ENCODE data around the gene INSRR. TPM values are rescaled to one million over a fixed set of nuclear protein-coding genes. Genes with fewer than 3 reads are reported as not detected.

INSRR gene
- total RNA-seq, 2 donors from 2014 or later = under 0.01 TPM; not detected in 1

- Histone ChIP-seq H3K4me1 (no peaks in the 10 kb centered on the region), H3K36me3 (replicated peaks in 1 of 2; ENCODE audit: insufficient read depth in 1 of 2, low read depth in 2 of 2) (no peaks in the 10 kb centered on the region), H3K4me3 (no peak overlapping the region), H3K27ac (no peak overlapping the region), H3K27me3 (no peaks in the 10 kb centered on the region), H3K9me3 (no peaks in the 10 kb centered on the region)
- WGBS, 2 donors = 43 to 56% methylated on average over 3 to 12 of the region's 12 CpGs
- DNase-seq (no peak), ATAC-seq (no peak)
- intact Hi-C loops (cut with DNase I) = no loop called here
- TF ChIP-seq CTCF (IDR thresholded peaks at IDR 0.05) (no peak), POLR2A (IDR thresholded peaks at IDR 0.05) (no peak)
Measured at GRCh38 chr1:156866249-156866909, 7.5 kb upstream of the INSRR start.

GRCh38 chr1:156865865-156866248 is 6.9 kb upstream of the INSRR start:
- intact Hi-C loops (cut with DNase I) = no loop called here

GRCh38 chr1:156865258-156865657 is 6.3 kb upstream of the INSRR start:
- TF ChIP-seq POLR2A (IDR thresholded peaks at IDR 0.05) (no peak), CTCF (IDR thresholded peaks at IDR 0.05) (no peak)
- peaks cover 11% of the 10 kb centered on the region for H3K4me1 ChIP-seq
- no peak for ATAC-seq
- WGBS, 2 donors = 67 to 74% methylated on average over 9 of the region's 9 CpGs
- DNase-seq = no peak
- intact Hi-C loops (cut with DNase I) = no loop called here
- no peak overlapping the region for H3K27ac ChIP-seq
- no peaks in the 10 kb centered on the region for H3K27me3 ChIP-seq
- H3K36me3 ChIP-seq (replicated peaks in 1 of 2; ENCODE audit: insufficient read depth in 1 of 2, low read depth in 2 of 2) = no peaks in the 10 kb centered on the region
- no peaks in the 10 kb centered on the region for H3K9me3 ChIP-seq
- H3K4me3 ChIP-seq = no peak overlapping the region

More at GRCh38 chr1:156865865-156866248, 6.9 kb upstream of the INSRR start:
- Histone ChIP-seq H3K27ac (no peak overlapping the region), H3K27me3 (no peaks in the 10 kb centered on the region), H3K4me1 (peaks cover 5% of the 10 kb centered on the region), H3K36me3 (replicated peaks in 1 of 2; ENCODE audit: insufficient read depth in 1 of 2, low read depth in 2 of 2) (no peaks in the 10 kb centered on the region), H3K9me3 (no peaks in the 10 kb centered on the region), H3K4me3 (no peak overlapping the region)
- DNase-seq (no peak), ATAC-seq (no peak)
- TF ChIP-seq CTCF (IDR thresholded peaks at IDR 0.05) = no peak
- TF ChIP-seq POLR2A (IDR thresholded peaks at IDR 0.05) = no peak
- 67 to 70% methylated on average over 4 of the region's 4 CpGs for WGBS, 2 donors

- Histone ChIP-seq H3K4me3 (no peak overlapping the region), H3K36me3 (replicated peaks in 1 of 2; ENCODE audit: insufficient read depth in 1 of 2, low read depth in 2 of 2) (no peaks in the 10 kb centered on the region), H3K4me1 (peaks cover 16% of the 10 kb centered on the region), H3K27ac (no peak overlapping the region), H3K9me3 (no peaks in the 10 kb centered on the region), H3K27me3 (peaks cover 0 to 2% of the 10 kb centered on the region in 2 donors)
- intact Hi-C loops (cut with DNase I) = no loop called here
- DNase-seq (no peak), ATAC-seq (no peak)
- no peak for TF ChIP-seq POLR2A (IDR thresholded peaks at IDR 0.05)
- TF ChIP-seq CTCF (IDR thresholded peaks at IDR 0.05) = no peak
- WGBS, 2 donors = 83 to 86% methylated on average over 2 to 4 of the region's 4 CpGs
Measured at GRCh38 chr1:156864796-156865195, 5.9 kb upstream of the INSRR start.

- H3K27me3 ChIP-seq = peaks cover 0 to 8% of the 10 kb centered on the region in 2 donors
- intact Hi-C loops (cut with DNase I) = no loop called here
Measured at GRCh38 chr1:156863631-156864030, 4.7 kb upstream of the INSRR start.

More at GRCh38 chr1:156863631-156864030, 4.7 kb upstream of the INSRR start:
- H3K36me3 ChIP-seq (replicated peaks in 1 of 2; ENCODE audit: insufficient read depth in 1 of 2, low read depth in 2 of 2) = no peaks in the 10 kb centered on the region
- H3K9me3 ChIP-seq = no peaks in the 10 kb centered on the region
- ATAC-seq = no peak
- DNase-seq = no peak
- peaks cover 27% of the 10 kb centered on the region for H3K4me1 ChIP-seq
- TF ChIP-seq POLR2A (IDR thresholded peaks at IDR 0.05) (no peak), CTCF (IDR thresholded peaks at IDR 0.05) (no peak)
- H3K27ac ChIP-seq = no peak overlapping the region
- 68 to 80% methylated on average over 7 of the region's 7 CpGs for WGBS, 2 donors
- H3K4me3 ChIP-seq = no peak overlapping the region

Measured in body of pancreas (tissue), 4 donors.